Measurements from ENCODE around the gene NTN5. TPM values are rescaled to one million over a fixed set of nuclear protein-coding genes. Genes with fewer than 3 reads are reported as not detected.
A peak's percentile ranks its signal among the peaks of the same experiment; 100 is the strongest.

Gene NTN5
- total RNA-seq, 2 donors from 2014 or later: 0.32 TPM; not detected in 1

DNA sequence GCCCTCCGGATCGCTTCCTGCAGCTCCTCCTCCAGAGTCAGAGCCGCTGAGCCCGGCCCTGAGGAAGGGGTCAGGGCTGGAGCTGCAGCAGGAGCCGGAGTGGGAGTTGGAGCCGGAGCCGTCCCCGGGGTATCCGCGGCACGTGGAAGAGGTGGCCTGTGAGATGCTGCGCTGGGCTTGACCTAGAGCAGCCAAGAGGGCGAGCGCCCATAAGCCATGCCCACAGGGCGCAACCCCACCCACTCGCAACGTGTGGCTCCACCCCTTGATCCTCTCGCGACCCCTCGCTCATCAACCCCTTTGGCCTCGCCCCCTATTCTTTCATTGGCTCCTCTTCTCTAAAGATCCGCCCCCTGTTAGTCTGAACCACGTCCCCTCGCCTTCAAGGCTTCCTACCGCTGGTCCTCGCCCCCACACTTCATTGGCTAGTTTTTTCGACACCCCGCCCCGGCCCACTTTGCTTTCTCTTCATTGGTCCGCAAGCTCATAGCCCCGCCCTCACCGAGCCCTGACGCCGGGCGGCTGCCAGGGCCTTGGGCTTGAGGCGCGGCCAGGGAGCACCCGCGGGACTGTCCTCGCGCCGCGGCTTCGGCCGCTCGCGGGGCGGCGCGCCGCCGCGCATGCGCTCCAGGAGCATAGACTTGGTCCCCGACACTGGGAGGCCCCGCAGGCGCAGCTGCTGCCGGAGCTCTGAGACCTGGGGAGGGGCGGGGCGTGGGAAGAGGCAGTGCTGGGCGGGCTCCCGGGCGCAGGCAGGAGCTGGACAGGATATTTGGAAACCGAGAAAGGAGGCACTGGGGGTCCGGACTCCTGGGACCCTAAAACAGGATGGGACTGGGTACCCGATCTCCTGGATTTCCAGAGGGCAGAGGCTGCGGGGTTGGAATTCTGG lies 41.3 kb upstream of the NTN5 start:
- peaks cover 15% of the 10 kb centered on the region for H3K4me1 ChIP-seq
- no peaks in the 10 kb centered on the region for H3K9me3 ChIP-seq
- DNase-seq: peak; percentile 99
- intact Hi-C loops (cut with DNase I): no loop called here
- TF ChIP-seq, protein P1, sequence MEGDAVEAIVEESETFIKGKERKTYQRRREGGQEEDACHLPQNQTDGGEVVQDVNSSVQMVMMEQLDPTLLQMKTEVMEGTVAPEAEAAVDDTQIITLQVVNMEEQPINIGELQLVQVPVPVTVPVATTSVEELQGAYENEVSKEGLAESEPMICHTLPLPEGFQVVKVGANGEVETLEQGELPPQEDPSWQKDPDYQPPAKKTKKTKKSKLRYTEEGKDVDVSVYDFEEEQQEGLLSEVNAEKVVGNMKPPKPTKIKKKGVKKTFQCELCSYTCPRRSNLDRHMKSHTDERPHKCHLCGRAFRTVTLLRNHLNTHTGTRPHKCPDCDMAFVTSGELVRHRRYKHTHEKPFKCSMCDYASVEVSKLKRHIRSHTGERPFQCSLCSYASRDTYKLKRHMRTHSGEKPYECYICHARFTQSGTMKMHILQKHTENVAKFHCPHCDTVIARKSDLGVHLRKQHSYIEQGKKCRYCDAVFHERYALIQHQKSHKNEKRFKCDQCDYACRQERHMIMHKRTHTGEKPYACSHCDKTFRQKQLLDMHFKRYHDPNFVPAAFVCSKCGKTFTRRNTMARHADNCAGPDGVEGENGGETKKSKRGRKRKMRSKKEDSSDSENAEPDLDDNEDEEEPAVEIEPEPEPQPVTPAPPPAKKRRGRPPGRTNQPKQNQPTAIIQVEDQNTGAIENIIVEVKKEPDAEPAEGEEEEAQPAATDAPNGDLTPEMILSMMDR (IDR thresholded peaks at IDR 0.05): no peak
- H3K27ac ChIP-seq: peak overlapping the region; percentile 58
- H3K9ac ChIP-seq (ENCODE audit: low read depth in 2 of 2, low read length in 2 of 2): peak overlapping the region; percentile 54 to 96
- H3K4me3 ChIP-seq: peak overlapping the region; percentile 51
- H3K36me3 ChIP-seq: no peaks in the 10 kb centered on the region
- no peaks in the 10 kb centered on the region for H3K27me3 ChIP-seq

DNA sequence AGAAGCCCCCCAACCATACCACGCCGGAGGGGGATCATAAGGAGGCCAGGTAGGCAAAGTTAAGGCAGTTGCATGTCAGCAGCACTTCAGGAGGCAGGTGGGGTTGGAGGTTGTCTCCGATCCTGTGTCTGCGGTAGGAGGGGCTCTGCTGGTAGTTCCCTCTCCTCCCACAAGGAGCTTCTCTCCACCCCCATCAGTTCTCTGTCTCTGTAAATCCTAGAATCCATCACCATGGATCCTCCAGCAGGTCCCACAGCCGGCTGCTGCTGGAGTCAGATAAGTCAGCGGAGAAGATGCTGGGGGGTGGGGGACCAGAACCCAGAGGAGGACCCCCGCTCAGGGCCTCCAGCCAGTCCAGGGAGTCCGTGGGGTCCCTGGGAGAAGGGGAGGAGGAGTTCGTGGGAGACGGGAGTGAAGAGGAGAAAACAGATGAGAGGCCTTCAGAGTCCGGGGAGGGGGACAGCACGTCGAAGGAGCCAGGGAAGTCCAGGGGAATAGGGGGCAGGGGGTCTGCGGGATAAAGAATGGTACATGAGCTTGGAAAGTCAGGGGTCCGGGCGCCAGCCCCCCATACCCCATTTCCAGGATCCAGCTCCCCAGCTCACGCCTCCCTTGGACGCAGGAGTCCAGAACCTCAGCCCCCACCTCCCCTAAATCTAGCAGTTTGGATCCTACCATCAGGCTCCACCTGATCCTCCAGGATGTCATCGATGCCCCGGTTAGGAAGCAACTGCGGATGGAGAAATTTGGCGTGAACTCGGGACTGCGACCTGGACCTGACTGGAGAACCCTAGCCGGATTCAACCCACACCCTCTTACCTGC lies 40.4 kb upstream of the NTN5 start:
- H3K27me3 ChIP-seq: no peaks in the 10 kb centered on the region
- H3K27ac ChIP-seq: peak overlapping the region; percentile 37
- peaks cover 15% of the 10 kb centered on the region for H3K4me1 ChIP-seq
- DNase-seq: no peak
- H3K4me3 ChIP-seq: peak overlapping the region; percentile 51
- no peaks in the 10 kb centered on the region for H3K36me3 ChIP-seq
- H3K9me3 ChIP-seq: no peaks in the 10 kb centered on the region
- TF ChIP-seq, protein P1 (IDR thresholded peaks at IDR 0.05): no peak
- intact Hi-C loops (cut with DNase I): no loop called here
- H3K9ac ChIP-seq (ENCODE audit: low read depth in 2 of 2, low read length in 2 of 2): peak overlapping the region; percentile 53 to 82

DNA sequence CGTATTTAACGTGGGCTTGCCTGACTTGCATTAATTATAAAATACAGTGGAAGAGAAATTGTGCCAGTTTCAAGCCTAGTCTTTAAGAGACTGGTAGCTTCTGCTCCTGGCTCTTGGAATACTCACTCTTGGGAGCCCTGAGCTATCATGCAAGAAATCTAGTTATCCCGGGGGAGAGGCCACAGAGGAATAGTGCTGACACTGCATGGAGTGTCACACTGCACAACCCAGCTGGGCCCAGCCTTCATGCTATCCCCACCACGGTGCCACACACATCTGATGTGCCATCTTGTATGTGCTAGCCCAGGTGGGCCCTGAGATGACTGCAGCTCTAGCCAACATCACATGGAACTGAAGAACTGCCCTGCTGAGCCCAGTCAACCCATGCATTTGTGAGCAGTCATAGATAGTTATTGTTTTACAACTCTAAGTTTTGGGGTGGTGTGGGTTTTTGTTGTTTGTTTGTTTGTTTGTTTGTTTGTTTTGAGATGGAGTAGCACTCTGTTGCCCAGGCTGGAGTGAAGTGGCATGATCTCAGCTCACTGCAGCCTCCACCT lies 38.4 kb upstream of the NTN5 start:
- no peak for DNase-seq
- Histone ChIP-seq H3K27ac (no peak overlapping the region), H3K27me3 (no peaks in the 10 kb centered on the region), H3K9me3 (no peaks in the 10 kb centered on the region), H3K4me1 (peaks cover 15% of the 10 kb centered on the region), H3K4me3 (no peak overlapping the region), H3K9ac (ENCODE audit: low read depth in 2 of 2, low read length in 2 of 2) (no peak overlapping the region), H3K36me3 (no peaks in the 10 kb centered on the region)
- intact Hi-C loops (cut with DNase I): no loop called here
- TF ChIP-seq, protein P1 (IDR thresholded peaks at IDR 0.05): no peak

DNA sequence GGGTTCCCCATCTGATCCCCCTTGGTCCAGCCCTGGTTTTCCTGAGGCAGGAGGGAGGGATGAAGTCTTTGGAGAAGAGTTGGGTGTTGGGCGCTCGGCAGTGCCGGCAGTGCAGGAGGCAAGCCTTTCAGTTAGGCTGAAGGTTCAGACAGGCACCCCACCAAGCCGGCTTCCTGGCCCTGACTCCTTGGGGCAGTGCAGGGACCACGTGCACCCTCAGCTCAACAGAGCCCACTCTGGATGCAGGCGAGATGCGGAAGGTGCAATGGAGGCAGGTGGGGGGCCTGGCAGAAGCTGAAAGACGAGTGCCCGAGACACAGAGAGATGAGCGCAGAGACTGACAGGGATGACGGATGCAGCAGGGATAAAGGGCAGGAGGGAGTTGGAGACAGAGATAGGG lies 35.7 kb upstream of the NTN5 start:
- H3K4me3 ChIP-seq: no peak overlapping the region
- no peaks in the 10 kb centered on the region for H3K27me3 ChIP-seq
- no peak overlapping the region for H3K27ac ChIP-seq
- TF ChIP-seq, protein P1 (IDR thresholded peaks at IDR 0.05): no peak
- intact Hi-C loops (cut with DNase I): no loop called here
- H3K4me1 ChIP-seq: peaks cover 5% of the 10 kb centered on the region
- no peak overlapping the region for H3K9ac ChIP-seq (ENCODE audit: low read depth in 2 of 2, low read length in 2 of 2)
- DNase-seq: no peak
- no peaks in the 10 kb centered on the region for H3K9me3 ChIP-seq
- H3K36me3 ChIP-seq: no peaks in the 10 kb centered on the region

DNA sequence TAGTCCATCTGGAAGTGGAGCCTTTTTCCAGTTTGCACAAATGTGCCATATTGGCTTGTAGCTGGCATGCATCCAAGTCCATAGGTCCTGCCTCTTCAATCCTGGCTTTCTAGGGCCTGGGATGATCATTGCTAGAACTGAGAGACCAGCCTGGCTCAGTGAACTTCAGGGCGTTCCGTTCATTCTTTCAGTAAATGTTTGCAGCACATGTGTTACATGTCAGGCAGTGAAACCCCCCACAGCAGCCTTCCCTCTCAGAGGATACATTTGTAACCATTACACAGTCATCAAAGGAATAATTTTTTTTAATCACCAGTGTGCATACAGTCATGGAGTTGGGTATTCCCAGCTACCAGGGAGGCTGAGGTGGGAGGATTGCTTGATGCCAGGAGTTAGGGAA lies 32.6 kb upstream of the NTN5 start:
- H3K9me3 ChIP-seq: no peaks in the 10 kb centered on the region
- no peak overlapping the region for H3K4me3 ChIP-seq
- DNase-seq: no peak
- H3K9ac ChIP-seq (ENCODE audit: low read depth in 2 of 2, low read length in 2 of 2): no peak overlapping the region
- H3K27ac ChIP-seq: no peak overlapping the region
- no peaks in the 10 kb centered on the region for H3K4me1 ChIP-seq
- no peaks in the 10 kb centered on the region for H3K27me3 ChIP-seq
- TF ChIP-seq, protein P1 (IDR thresholded peaks at IDR 0.05): no peak
- no peaks in the 10 kb centered on the region for H3K36me3 ChIP-seq
- intact Hi-C loops (cut with DNase I): no loop called here

Measured in colonic mucosa (tissue), 4 donors.